ENCODE results near the gene POLR1C.

The POLR1C gene

GRCh38 chr6:43481591-43482236 lies 35.2 kb upstream of the POLR1C start:
- no peak for DNase-seq (ENCODE audit: low read depth)
- TF ChIP-seq CTCF (IDR thresholded peaks at IDR 0.05; ENCODE audit: low read depth, low read length, missing control alignments), result no peak
- no peak overlapping the region for H3K4me3 ChIP-seq (ENCODE audit: low read depth, low read length)

- no peak for DNase-seq (ENCODE audit: low read depth)
- no peak for TF ChIP-seq CTCF (IDR thresholded peaks at IDR 0.05; ENCODE audit: low read depth, low read length, missing control alignments)
- H3K4me3 ChIP-seq (ENCODE audit: low read depth, low read length), result no peak overlapping the region
Measured at GRCh38 chr6:43488667-43489276, 28.1 kb upstream of the POLR1C start.

- no peak overlapping the region for H3K4me3 ChIP-seq (ENCODE audit: low read depth, low read length)
- no peak for TF ChIP-seq CTCF (IDR thresholded peaks at IDR 0.05; ENCODE audit: low read depth, low read length, missing control alignments)
- DNase-seq (ENCODE audit: low read depth), result no peak
Measured at GRCh38 chr6:43489277-43490072, 27.4 kb upstream of the POLR1C start.

GRCh38 chr6:43490523-43490939 lies 26.4 kb upstream of the POLR1C start:
- DNase-seq (ENCODE audit: low read depth), result no peak
- no peak for TF ChIP-seq CTCF (IDR thresholded peaks at IDR 0.05; ENCODE audit: low read depth, low read length, missing control alignments)
- no peak overlapping the region for H3K4me3 ChIP-seq (ENCODE audit: low read depth, low read length)

- no peak for TF ChIP-seq CTCF (IDR thresholded peaks at IDR 0.05; ENCODE audit: low read depth, low read length, missing control alignments)
- no peak overlapping the region for H3K4me3 ChIP-seq (ENCODE audit: low read depth, low read length)
- DNase-seq (ENCODE audit: low read depth), result no peak
Measured at GRCh38 chr6:43491750-43492661, 24.9 kb upstream of the POLR1C start.

GRCh38 chr6:43492673-43493072 lies 24.2 kb upstream of the POLR1C start:
- no peak for DNase-seq (ENCODE audit: low read depth)
- no peak for TF ChIP-seq CTCF (IDR thresholded peaks at IDR 0.05; ENCODE audit: low read depth, low read length, missing control alignments)
- H3K4me3 ChIP-seq (ENCODE audit: low read depth, low read length), result no peak overlapping the region
